Activated CD4-positive, alpha-beta T cell treated with anti-CD3 and anti-CD28 coated beads, Interleukin-2, amount 10 ng/mL, durations not matched to agents 7 days and 5 days (primary cell): Measurements from ENCODE around the gene PRKN. TPM values are rescaled to one million over a fixed set of nuclear protein-coding genes. Genes with fewer than 3 reads are reported as not detected.
"Not testable (repeated sequence)": the region's sequence is repeated elsewhere in the genome, so short reads cannot be mapped to it uniquely, and the experiment has no call there.

Source experiments
- CTCF ChIA-PET: fragments of 350-600 bp; sonication (Branson Sonifier 250); formaldehyde crosslinking; loops from one replicate; lab custom pipeline; 2021; ENCODE audit warnings: antibody characterized with exemption; lab: Charles Lee
- POLR2A ChIA-PET: fragments of 350-600 bp; sonication (Branson Sonifier 250); formaldehyde crosslinking; loops from one replicate; lab custom pipeline; 2021; ENCODE audit warnings: antibody characterized with exemption; lab: Charles Lee
- DNase-seq: peaks from one replicate; pipeline ENCODE4 v3.0.0-alpha.2; 2020
- H3K27ac Mint-ChIP-seq: one replicate; pipeline ENCODE4 v1.8.0; 2021; ENCODE audit warnings: mild to moderate bottlenecking, moderate library complexity, mixed read lengths
- H3K27me3 Mint-ChIP-seq: one replicate; pipeline ENCODE4 v1.8.0; 2021; ENCODE audit warnings: mixed read lengths
- H3K36me3 Mint-ChIP-seq: one replicate; pipeline ENCODE4 v1.8.0; 2021; ENCODE audit warnings: low read depth, mixed read lengths
- H3K4me1 Mint-ChIP-seq: one replicate; pipeline ENCODE4 v1.8.0; 2021; ENCODE audit warnings: mixed read lengths
- H3K4me3 Mint-ChIP-seq: one replicate; pipeline ENCODE4 v1.8.0; 2021; ENCODE audit warnings: mild to moderate bottlenecking, moderate library complexity, mixed read lengths
- H3K9me3 Mint-ChIP-seq: one replicate; pipeline ENCODE4 v1.8.0; 2021; ENCODE audit warnings: mixed read lengths
- total RNA-seq, 2 experiments: library from RNA; stranded (reverse); gene quantifications; one replicate each; pipeline ENCODE4 v1.2.3, GENCODE V29; 2021

The PRKN gene
- total RNA-seq, 2 experiments from 2014 or later = 0.77 to 0.94 TPM

DNA sequence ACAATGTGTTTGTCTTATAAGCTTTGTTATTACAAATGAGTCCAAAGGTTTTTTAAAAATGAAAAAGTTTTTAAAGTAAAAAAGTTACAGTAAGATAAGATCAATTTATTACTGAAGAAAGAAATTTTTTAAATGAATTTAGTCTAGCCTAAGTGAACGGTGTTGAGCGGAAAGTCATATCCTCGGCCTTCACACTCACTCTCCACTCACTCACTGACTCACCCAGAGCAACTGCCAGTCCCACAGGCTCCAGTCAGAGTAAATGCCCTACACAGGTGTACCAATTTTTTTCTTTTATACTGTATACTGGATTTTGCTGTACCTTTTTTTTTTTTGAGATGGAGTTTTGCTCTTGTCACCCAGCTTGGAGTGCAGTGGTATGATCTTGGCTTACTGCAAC, 1411.0 kb downstream of the PRKN start:
- DNase-seq = no peak
- Mint-ChIP-seq H3K27ac (no peak overlapping the region), H3K36me3 (no peaks in the 10 kb centered on the region), H3K9me3 (peaks cover 2% of the 10 kb centered on the region), H3K4me1 (no peaks in the 10 kb centered on the region), H3K4me3 (no peak overlapping the region), H3K27me3 (peaks cover under 1% of the 10 kb centered on the region)
- POLR2A ChIA-PET = no interaction called here
- CTCF ChIA-PET = interaction anchor here (0.7 kb wide), 1 partner anchor 480 kb away, joined by 3 read pairs; no protein-coding TSS in a partner anchor

GRCh38 chr6:161315246-161315917, 1412.2 kb downstream of the PRKN start:
- H3K36me3 Mint-ChIP-seq, H3K4me3 Mint-ChIP-seq, H3K27ac Mint-ChIP-seq, DNase-seq, POLR2A ChIA-PET, H3K9me3 Mint-ChIP-seq, H3K27me3 Mint-ChIP-seq, H3K4me1 Mint-ChIP-seq, CTCF ChIA-PET: not testable (repeated sequence)

DNA sequence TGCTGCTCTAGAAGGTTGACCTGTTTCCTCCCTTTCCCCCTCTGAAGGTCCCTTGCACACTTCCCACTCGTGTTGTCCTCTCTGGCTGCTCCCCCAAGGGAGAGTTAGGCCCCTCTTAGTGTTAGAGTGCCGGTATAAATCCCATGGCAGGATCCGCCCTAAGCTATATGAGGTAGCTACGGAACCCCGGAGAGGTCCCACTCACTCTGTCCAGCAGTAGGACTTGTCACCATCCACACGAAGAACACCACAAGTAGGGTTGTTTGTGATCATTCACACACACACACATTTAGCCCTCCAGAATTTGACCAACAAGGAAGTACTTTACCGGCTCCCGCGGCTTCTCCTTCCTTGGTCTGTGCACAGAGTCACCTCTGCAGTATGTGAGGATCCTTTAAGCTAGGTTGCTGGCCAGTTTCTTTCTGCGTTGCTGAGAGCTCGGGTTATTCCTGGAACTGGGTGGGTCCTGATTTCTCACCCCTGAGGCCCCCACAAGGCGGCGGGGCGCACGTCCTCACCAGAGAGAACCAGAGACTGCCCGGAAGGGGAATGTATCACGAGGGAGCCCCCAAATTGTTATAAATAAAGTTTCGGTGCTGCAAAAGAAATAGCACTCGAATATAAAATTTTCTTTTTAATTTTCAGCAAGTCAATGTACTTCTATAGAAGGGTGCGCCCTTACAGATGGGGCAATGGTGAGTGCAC, 1412.9 kb downstream of the PRKN start:
- DNase-seq, H3K27ac Mint-ChIP-seq, H3K9me3 Mint-ChIP-seq, H3K4me1 Mint-ChIP-seq, H3K27me3 Mint-ChIP-seq, H3K4me3 Mint-ChIP-seq, H3K36me3 Mint-ChIP-seq, POLR2A ChIA-PET, CTCF ChIA-PET: not testable (repeated sequence)

- H3K27me3 Mint-ChIP-seq = peaks cover 3% of the 10 kb centered on the region
- DNase-seq = no peak
- POLR2A ChIA-PET = no interaction called here
- H3K9me3 Mint-ChIP-seq = peaks cover 2% of the 10 kb centered on the region
- no peaks in the 10 kb centered on the region for H3K36me3 Mint-ChIP-seq
- CTCF ChIA-PET = no interaction called here
- H3K4me3 Mint-ChIP-seq = no peak overlapping the region
- no peaks in the 10 kb centered on the region for H3K4me1 Mint-ChIP-seq
- no peak overlapping the region for H3K27ac Mint-ChIP-seq
Observed at GRCh38 chr6:161313940-161314509, 1413.5 kb downstream of the PRKN start.

- H3K4me1 Mint-ChIP-seq, H3K4me3 Mint-ChIP-seq, H3K9me3 Mint-ChIP-seq, H3K27me3 Mint-ChIP-seq, H3K36me3 Mint-ChIP-seq, POLR2A ChIA-PET, H3K27ac Mint-ChIP-seq, CTCF ChIA-PET, DNase-seq: not testable (repeated sequence)
Observed at GRCh38 chr6:161313475-161313874, 1414.1 kb downstream of the PRKN start.

DNA sequence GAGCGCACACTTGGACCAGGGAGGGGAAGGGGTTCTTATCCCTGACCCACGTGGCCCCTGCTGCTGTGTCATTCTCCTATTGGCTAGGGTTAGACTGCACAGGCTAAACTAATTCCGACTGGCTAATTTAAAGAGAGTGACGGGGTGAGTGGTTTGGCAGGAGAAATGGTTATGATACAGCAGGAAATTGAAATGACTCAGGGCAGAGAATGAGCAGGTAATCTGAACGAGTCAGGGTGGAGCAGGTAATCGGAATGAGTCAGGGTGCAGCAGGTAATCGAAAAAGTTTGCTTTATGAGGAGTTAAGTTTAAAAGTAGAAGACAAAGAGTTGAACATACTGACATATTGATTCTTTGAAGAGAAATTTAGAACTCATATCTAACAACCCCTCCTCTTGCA, 1417.8 kb downstream of the PRKN start:
- H3K27me3 Mint-ChIP-seq, H3K27ac Mint-ChIP-seq, POLR2A ChIA-PET, DNase-seq, H3K4me1 Mint-ChIP-seq, CTCF ChIA-PET, H3K36me3 Mint-ChIP-seq, H3K9me3 Mint-ChIP-seq, H3K4me3 Mint-ChIP-seq: not testable (repeated sequence)

DNA sequence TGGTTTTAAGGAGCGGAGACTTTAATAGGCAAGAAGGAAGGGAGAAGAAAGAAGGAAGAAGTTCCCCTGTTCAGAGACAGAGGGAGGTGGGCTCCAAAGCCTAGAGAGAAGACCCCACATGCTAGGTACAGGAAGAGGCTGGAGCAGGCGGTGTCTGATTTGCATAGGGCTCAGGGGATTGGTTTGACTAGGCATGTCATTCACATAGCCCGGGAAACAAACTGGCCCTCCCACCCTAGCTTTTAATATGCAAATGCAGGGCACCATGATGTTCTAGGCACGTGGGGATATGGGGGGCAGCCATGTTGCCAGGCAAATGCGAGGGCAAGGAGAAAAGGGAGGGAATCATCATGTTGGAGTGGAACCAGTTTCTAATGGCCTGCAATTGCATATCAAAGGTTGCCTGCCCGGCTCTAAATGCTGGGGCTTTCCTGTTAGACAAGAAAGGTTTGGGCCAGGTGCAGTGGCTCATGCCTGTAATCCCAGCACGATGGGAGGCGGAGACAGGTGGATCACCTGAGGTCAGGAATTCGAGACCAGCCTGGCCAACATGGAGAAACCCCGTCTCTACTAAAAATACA, 1419.4 kb downstream of the PRKN start:
- no peak for DNase-seq
- CTCF ChIA-PET = interaction anchor here (0.6 kb wide), 1 partner anchor 1238 kb away, joined by 3 read pairs; no protein-coding TSS in a partner anchor
- H3K9me3 Mint-ChIP-seq = no peaks in the 10 kb centered on the region
- peaks cover 3% of the 10 kb centered on the region for H3K27me3 Mint-ChIP-seq
- no peak overlapping the region for H3K4me3 Mint-ChIP-seq
- no peaks in the 10 kb centered on the region for H3K36me3 Mint-ChIP-seq
- POLR2A ChIA-PET = no interaction called here
- no peaks in the 10 kb centered on the region for H3K4me1 Mint-ChIP-seq
- H3K27ac Mint-ChIP-seq = no peak overlapping the region

DNA sequence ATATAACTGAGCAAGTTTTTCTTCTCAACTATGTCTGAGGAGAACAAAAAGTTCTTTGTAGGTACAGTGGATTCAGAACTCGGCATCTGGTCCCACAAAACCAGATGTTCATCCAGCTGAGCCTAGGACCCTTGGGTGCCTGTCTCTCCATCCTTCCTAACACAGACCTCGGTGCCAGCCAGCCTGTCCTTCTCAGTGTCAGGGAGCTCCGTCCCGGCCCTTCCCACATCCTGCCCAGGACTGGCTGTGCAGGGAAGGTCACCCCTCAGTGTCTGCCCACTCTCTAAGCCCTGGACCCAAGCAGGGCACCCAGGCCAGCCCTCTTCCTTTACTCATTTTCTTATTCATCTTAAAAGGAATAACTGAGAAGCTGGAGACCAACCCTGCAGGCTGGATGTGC, 1421.7 kb downstream of the PRKN start:
- no peak for DNase-seq
- no peak overlapping the region for H3K27ac Mint-ChIP-seq
- no peaks in the 10 kb centered on the region for H3K27me3 Mint-ChIP-seq
- H3K9me3 Mint-ChIP-seq = no peaks in the 10 kb centered on the region
- CTCF ChIA-PET = no interaction called here
- POLR2A ChIA-PET = no interaction called here
- no peaks in the 10 kb centered on the region for H3K36me3 Mint-ChIP-seq
- no peaks in the 10 kb centered on the region for H3K4me1 Mint-ChIP-seq
- no peak overlapping the region for H3K4me3 Mint-ChIP-seq

DNA sequence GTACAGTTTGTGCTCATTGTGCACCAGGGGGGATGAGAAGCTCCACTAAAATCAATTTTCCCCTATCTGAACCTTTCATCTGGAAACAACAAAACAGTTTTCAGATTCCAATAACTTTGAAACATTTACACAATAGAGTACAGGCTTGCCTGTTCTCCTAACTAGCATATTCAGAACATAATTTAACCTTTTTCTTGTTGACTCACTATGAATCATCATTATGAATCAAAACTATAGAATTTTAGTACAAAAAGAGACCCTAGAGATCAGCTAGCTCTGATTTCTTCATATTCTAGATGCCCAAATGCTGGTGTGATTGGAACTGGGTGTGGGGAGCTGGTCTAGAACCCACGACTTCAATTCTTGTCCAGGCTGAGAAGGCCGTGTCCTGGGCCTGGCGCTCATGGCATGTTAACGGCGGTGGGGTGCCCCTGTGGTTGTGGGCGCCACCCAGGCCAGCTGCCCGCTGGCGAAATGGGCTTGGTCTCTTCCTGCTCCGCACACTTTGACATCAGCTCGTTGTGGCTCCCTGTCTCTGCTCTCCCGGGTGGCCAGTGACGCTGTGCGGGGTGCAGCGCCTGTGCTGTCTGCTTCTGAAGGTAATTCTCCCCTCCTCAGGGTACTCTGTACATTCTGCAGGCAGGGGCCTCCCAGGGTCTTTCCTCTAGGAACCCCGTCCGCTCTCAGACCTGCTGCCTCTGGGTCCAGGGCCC, 1423.8 kb downstream of the PRKN start:
- H3K4me3 Mint-ChIP-seq = no peak overlapping the region
- CTCF ChIA-PET = no interaction called here

DNA sequence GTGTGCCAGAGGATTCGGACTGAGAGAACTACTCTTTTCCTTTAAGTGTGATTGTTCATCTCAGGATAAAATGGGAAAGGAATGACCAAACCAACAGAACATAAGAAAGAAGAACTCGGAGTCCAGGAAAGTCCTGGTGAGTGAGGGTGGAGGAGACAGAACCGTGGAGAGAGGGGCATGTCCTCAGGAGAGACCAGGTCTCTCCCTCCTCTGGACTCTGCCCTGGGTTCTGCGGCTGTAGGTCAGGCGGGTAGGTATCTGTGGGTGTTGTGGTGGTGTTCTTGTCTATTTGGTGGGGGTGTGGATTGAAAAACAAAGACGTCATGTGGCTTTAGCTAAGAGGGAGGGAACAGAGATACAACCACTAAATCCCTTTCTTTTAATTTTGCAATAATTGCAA, 1424.6 kb downstream of the PRKN start:
- DNase-seq = no peak
- no peaks in the 10 kb centered on the region for H3K36me3 Mint-ChIP-seq
- no peak overlapping the region for H3K27ac Mint-ChIP-seq
- no peaks in the 10 kb centered on the region for H3K4me1 Mint-ChIP-seq
- POLR2A ChIA-PET = no interaction called here
- CTCF ChIA-PET = no interaction called here
- H3K4me3 Mint-ChIP-seq = no peak overlapping the region
- H3K9me3 Mint-ChIP-seq = no peaks in the 10 kb centered on the region
- H3K27me3 Mint-ChIP-seq = no peaks in the 10 kb centered on the region

More for the DNA sequence above, 1423.8 kb downstream of the PRKN start:
- POLR2A ChIA-PET = no interaction called here
- Mint-ChIP-seq H3K27ac (no peak overlapping the region), H3K9me3 (no peaks in the 10 kb centered on the region), H3K27me3 (no peaks in the 10 kb centered on the region), H3K36me3 (no peaks in the 10 kb centered on the region), H3K4me1 (no peaks in the 10 kb centered on the region)
- DNase-seq = no peak

GRCh38 chr6:161301338-161301737, 1426.2 kb downstream of the PRKN start:
- peaks cover 3% of the 10 kb centered on the region for H3K27me3 Mint-ChIP-seq
- no peak overlapping the region for H3K27ac Mint-ChIP-seq
- no peaks in the 10 kb centered on the region for H3K9me3 Mint-ChIP-seq
- POLR2A ChIA-PET = no interaction called here
- H3K4me3 Mint-ChIP-seq = no peak overlapping the region
- H3K36me3 Mint-ChIP-seq = no peaks in the 10 kb centered on the region
- H3K4me1 Mint-ChIP-seq = no peaks in the 10 kb centered on the region
- no peak for DNase-seq
- CTCF ChIA-PET = interaction anchor here (0.7 to 1.1 kb wide), 2 partner anchors 10 to 538 kb away, joined by 3 to 5 read pairs; no protein-coding TSS in a partner anchor

DNA sequence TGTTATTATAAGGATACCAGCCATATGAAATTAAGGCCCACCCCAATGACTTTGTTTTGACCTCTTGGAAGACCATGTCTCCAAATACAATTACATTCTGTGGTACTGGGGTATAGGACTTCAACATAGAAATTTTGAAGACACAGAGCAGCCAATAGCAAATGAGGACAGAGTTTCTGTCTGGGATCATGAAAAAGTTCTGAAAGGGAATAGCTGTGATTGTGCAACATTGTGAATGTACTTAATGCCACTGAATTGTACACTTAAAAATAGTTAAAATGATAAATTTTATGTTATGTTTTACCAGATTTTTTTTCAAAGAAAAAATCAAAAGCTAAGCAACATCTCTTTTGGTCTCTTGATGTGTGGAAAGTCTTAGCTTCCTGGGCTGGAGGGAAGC, 1426.7 kb downstream of the PRKN start:
- ChIA-PET CTCF (interaction anchor here (1.1 kb wide), 1 partner anchor 10 kb away, joined by 3 read pairs; no protein-coding TSS in a partner anchor), POLR2A (no interaction called here)
- H3K4me3 Mint-ChIP-seq = no peak overlapping the region
- no peaks in the 10 kb centered on the region for H3K9me3 Mint-ChIP-seq
- peaks cover 3% of the 10 kb centered on the region for H3K27me3 Mint-ChIP-seq
- H3K36me3 Mint-ChIP-seq = no peaks in the 10 kb centered on the region
- H3K27ac Mint-ChIP-seq = no peak overlapping the region
- no peak for DNase-seq
- H3K4me1 Mint-ChIP-seq = no peaks in the 10 kb centered on the region
